SU-DHL-6 (cell line): ENCODE measurements around the gene ACVRL1.

ENCODE experiments used
- H2AFZ ChIP-seq: fragments of 200-600 bp; sonication (generic); 2 replicates; pipeline ENCODE4 v1.6.1; 2014; ENCODE audit warnings: low read depth, mild to moderate bottlenecking, moderate library complexity, mixed read lengths, antibody characterized with exemption, low read length; ENCODE audit not compliant: severe bottlenecking
- H3F3A ChIP-seq: fragments of 200-600 bp; shearing (Covaris generic); 2 replicates; pipeline ENCODE4 v1.6.0; 2016; ENCODE audit warnings: antibody characterized with exemption, mild to moderate bottlenecking; ENCODE audit not compliant: insufficient read depth
- H3K27ac ChIP-seq: fragments of 200-600 bp; sonication (generic); 2 replicates; pipeline ENCODE4 v1.5.1; 2016; ENCODE audit warnings: low read depth, mild to moderate bottlenecking, low read length, moderate library complexity, mixed read lengths
- H3K27me3 ChIP-seq: fragments of 200-600 bp; sonication (generic), shearing (Covaris generic); 2 replicates; pipeline ENCODE4 v1.6.0; 2014; ENCODE audit warnings: mild to moderate bottlenecking, low read length
- H3K36me3 ChIP-seq: fragments of 200-600 bp; sonication (generic); 2 replicates; pipeline ENCODE4 v1.6.1; 2014; ENCODE audit warnings: mild to moderate bottlenecking, low read length, mixed read lengths
- H3K4me2 ChIP-seq: fragments of 300-600, 200-600 bp; shearing (Covaris generic), sonication (generic); 2 replicates; pipeline ENCODE4 v1.6.0; 2014; ENCODE audit warnings: low read length, low read depth, mild to moderate bottlenecking; ENCODE audit not compliant: poor library complexity, severe bottlenecking
- H3K4me3 ChIP-seq: fragments of 200-600 bp; sonication (generic); 2 replicates; pipeline ENCODE4 v1.5.1; 2014; ENCODE audit warnings: antibody characterized with exemption, low read length, mild to moderate bottlenecking, mixed read lengths; ENCODE audit not compliant: insufficient read depth, poor library complexity, severe bottlenecking
- H3K79me2 ChIP-seq: fragments of 200-600 bp; sonication (generic); 2 replicates; pipeline ENCODE4 v1.6.1; 2014; ENCODE audit warnings: mild to moderate bottlenecking, low read length, moderate library complexity; ENCODE audit not compliant: insufficient read depth
- H3K9ac ChIP-seq: fragments of 200-600 bp; sonication (generic); 2 replicates; pipeline ENCODE4 v1.7.0; 2014; ENCODE audit warnings: mild to moderate bottlenecking, low read length
- H3K9me2 ChIP-seq: fragments of 200-600 bp; sonication (generic); replicated peaks from 2 replicates; pipeline ENCODE4 v1.6.1; 2014; ENCODE audit warnings: low read length; ENCODE audit not compliant: insufficient read depth
- H3K9me3 ChIP-seq: fragments of 200-600 bp; sonication (generic); 2 replicates; pipeline ENCODE4 v1.6.1; 2014; ENCODE audit warnings: low read length, mixed read lengths; ENCODE audit not compliant: insufficient read depth
- H4K20me1 ChIP-seq: fragments of 200-600 bp; sonication (generic); 2 replicates; pipeline ENCODE4 v1.6.1; 2014; ENCODE audit warnings: low read depth, mild to moderate bottlenecking, antibody characterized with exemption, low read length, moderate library complexity, mixed read lengths
- EZH2phosphoT487 ChIP-seq: fragments of 200-600 bp; sonication (generic), shearing (Covaris generic); conservative IDR thresholded peaks from 2 replicates; pipeline ENCODE4 v1.6.1; 2018; ENCODE audit warnings: mild to moderate bottlenecking, antibody characterized with exemption, low read length, moderate library complexity, mixed read lengths
- TF ChIP-seq, protein P1 (sequence below): fragments of 200-600 bp; sonication (generic); IDR thresholded peaks from one replicate; pipeline ENCODE4 v1.5.1; 2017; ENCODE audit warnings: antibody characterized with exemption, mild to moderate bottlenecking, low read length, moderate library complexity; ENCODE audit not compliant: insufficient read depth, poor library complexity, severe bottlenecking

ACVRL1 gene

DNA sequence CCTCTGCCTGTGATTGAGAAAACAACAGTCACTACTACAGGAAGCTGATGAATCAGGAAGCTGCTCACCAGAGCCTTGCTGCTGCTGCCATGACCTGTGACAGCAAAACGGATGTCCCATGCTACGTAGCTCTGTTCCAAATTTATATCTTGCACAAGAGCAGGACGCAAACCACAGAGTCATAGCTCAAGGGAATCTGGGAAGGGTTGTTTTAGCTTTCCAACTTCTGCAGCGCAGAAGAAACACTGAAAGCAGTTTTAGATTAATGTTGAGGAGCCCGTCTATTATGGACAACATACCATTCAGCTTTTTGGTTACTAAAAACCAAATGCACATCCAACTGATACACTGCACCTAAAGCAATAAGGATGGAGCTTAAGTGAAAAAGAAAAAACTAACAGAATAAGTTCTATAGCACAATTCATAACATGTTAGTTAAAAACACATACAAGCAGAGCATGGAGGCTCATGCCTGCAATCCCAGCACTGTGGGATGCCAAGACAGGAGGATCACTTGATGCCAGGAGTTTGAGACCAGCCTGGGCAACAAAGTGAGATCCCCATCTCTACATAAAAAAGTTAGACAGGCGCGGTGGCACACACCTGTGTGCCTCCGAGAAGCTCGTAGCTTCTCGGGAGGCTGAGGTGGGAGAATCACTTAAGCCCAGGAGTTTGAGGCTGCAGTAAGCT, 21.1 kb upstream of the ACVRL1 start:
- Histone ChIP-seq H3K27me3 (no peaks in the 10 kb centered on the region; the same call in 1 of the 2 replicates), H4K20me1 (no peaks in the 10 kb centered on the region), H3K27ac (no peak overlapping the region), H3K4me3 (no peak overlapping the region), H3K9me3 (no peaks in the 10 kb centered on the region), H3F3A (no peaks in the 10 kb centered on the region), H3K9me2 (no peaks in the 10 kb centered on the region), H3K79me2 (no peaks in the 10 kb centered on the region), H3K9ac (no peak overlapping the region), H2AFZ (no peak overlapping the region), H3K4me2 (no peak overlapping the region), H3K36me3 (no peaks in the 10 kb centered on the region)
- TF ChIP-seq, protein P1, sequence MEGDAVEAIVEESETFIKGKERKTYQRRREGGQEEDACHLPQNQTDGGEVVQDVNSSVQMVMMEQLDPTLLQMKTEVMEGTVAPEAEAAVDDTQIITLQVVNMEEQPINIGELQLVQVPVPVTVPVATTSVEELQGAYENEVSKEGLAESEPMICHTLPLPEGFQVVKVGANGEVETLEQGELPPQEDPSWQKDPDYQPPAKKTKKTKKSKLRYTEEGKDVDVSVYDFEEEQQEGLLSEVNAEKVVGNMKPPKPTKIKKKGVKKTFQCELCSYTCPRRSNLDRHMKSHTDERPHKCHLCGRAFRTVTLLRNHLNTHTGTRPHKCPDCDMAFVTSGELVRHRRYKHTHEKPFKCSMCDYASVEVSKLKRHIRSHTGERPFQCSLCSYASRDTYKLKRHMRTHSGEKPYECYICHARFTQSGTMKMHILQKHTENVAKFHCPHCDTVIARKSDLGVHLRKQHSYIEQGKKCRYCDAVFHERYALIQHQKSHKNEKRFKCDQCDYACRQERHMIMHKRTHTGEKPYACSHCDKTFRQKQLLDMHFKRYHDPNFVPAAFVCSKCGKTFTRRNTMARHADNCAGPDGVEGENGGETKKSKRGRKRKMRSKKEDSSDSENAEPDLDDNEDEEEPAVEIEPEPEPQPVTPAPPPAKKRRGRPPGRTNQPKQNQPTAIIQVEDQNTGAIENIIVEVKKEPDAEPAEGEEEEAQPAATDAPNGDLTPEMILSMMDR, result no peak
- no peak for TF ChIP-seq EZH2phosphoT487

- Histone ChIP-seq H3K9me3 (no peaks in the 10 kb centered on the region), H3K9me2 (no peaks in the 10 kb centered on the region), H3K27me3 (no peaks in the 10 kb centered on the region; the same call in 1 of the 2 replicates), H3K79me2 (no peaks in the 10 kb centered on the region), H3K4me3 (no peak within 1 kb of the TSS), H3K27ac (no peak within 1 kb of the TSS), H3K36me3 (no peaks in the 10 kb centered on the region), H3F3A (no peaks in the 10 kb centered on the region), H3K4me2 (no peak within 1 kb of the TSS), H3K9ac (no peak within 1 kb of the TSS), H4K20me1 (no peaks in the 10 kb centered on the region), H2AFZ (no peak within 1 kb of the TSS)
- TF ChIP-seq EZH2phosphoT487, result no peak
- TF ChIP-seq, protein P1, result no peak
Measured at GRCh38 chr12:51887476-51888315, 19.6 kb upstream of the ACVRL1 start, which contains the start of gene ANKRD33. TSS of gene ANKRD33 (plus strand) at chr12:51888103. CDS start at chr12:51888187, 84 bp downstream.

DNA sequence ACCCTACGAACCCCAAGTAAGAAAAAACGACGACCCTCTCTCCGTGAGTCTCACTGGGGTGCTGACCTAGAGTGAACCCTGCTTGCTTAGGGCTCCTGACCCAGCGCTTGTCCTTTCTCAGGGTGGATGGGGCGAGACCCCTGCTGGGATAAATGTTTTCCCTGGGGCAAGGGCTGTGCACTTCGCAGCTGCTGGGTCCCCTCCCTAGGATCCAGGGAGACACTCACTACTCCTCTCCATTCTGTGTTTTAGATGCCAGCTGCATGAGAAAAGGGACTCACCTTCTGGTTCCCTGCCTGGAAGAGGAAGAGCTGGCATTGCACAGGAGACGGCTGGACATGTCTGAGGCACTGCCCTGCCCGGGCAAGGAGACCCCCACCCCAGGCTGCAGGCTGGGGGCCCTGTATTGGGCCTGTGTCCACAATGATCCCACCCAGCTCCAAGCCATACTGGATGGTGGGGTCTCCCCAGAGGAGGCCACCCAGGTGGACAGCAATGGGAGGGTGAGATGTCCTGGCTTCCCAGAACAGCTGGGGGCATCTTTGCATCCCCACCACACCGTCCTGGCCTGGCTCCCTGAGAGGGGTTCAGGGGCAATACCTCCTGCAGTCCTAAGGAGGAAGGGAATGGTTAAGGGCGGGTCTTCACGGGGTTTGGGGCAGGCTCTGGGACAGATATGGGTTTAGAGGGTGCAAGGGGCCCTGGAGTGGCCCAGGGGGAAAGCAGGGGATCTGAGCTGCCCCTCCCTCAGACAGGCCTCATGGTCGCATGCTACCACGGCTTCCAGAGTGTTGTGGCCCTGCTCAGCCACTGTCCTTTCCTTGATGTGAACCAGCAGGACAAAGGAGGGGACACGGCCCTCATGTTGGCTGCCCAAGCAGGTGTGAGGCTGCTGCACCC, 18.7 kb upstream of the ACVRL1 start:
- Histone ChIP-seq H3K27ac (no peak overlapping the region), H3K27me3 (no peaks in the 10 kb centered on the region; the same call in 1 of the 2 replicates), H3K9me3 (no peaks in the 10 kb centered on the region), H3K9ac (no peak overlapping the region), H3K4me3 (no peak overlapping the region), H2AFZ (no peak overlapping the region), H3K4me2 (no peak overlapping the region), H3K79me2 (no peaks in the 10 kb centered on the region), H3K9me2 (no peaks in the 10 kb centered on the region), H3F3A (no peaks in the 10 kb centered on the region), H3K36me3 (no peaks in the 10 kb centered on the region), H4K20me1 (no peaks in the 10 kb centered on the region)
- TF ChIP-seq, protein P1, result no peak
- TF ChIP-seq EZH2phosphoT487, result no peak
